Measurements from ENCODE around the gene FAM114A1. TPM values are rescaled to one million over a fixed set of nuclear protein-coding genes. Genes with fewer than 3 reads are reported as not detected.
"Not testable (repeated sequence)": the region's sequence is repeated elsewhere in the genome, so short reads cannot be mapped to it uniquely, and the experiment has no call there.

Gene FAM114A1
- total RNA-seq, 1 donor from 2014 or later = 25.3 TPM

DNA sequence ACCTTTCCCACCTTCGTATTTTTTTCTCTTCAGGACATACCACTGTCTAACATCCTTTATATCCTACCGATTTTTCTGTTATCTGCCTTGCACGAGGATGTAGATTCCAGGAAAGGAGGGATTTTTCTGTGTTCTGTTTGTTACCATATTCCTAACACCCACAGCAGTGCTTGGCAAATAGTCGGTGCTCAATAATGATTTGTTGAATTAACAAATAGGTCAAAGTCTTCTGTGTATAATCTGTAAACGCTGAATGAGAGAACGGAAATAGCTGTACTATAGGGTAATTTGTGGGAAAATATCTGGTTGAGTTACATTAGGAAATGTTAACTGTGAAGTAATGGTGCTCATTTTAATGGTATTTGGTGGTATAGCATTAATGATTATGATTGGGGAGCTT is 83.1 kb downstream of the FAM114A1 start:
- no peak for ATAC-seq
- intact Hi-C loops (cut with DNase I) = no loop called here
- no peak for DNase-seq (ENCODE audit: missing footprints)

DNA sequence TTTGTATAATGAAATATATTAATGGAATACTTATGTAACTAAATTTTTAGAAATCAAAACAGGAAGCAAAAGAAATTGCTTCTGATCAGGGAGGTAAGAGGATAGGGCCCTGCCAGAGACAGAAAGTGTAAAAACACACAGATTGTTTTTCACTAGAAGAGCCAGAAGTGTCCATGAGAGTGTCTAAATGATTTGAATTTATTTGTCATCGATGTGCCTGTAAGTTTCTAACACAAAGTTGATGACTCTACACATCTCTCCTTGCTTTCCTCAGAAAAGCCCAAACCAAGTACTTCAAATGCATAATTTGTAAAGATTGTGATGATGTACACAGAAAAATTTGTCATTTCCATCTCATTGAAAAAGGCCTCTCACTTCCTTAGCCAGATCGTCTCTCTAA is 84.0 kb downstream of the FAM114A1 start:
- intact Hi-C loops (cut with DNase I) = no loop called here
- ATAC-seq (no peak), DNase-seq (ENCODE audit: missing footprints) (no peak)

DNA sequence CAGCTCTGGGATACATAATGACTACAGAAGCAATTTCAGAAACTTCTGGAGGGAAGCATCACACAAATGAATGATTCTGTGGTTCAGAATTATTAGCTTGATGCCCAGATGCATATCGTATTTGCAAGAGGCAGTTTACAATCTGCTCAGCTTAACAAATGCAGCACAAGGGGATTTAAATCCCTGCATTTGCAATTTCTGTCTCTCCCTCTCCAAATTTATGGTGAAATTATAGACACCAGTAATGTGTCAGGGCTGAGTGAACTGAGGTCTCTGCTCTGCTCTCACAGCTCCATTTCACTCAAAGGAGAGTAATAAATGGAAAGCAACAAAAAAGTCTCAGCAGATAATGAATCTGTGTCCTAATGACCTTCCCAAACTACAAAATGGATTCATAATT is 84.4 kb downstream of the FAM114A1 start:
- DNase-seq (ENCODE audit: missing footprints) = no peak
- ATAC-seq = no peak
- intact Hi-C loops (cut with DNase I) = no loop called here

DNA sequence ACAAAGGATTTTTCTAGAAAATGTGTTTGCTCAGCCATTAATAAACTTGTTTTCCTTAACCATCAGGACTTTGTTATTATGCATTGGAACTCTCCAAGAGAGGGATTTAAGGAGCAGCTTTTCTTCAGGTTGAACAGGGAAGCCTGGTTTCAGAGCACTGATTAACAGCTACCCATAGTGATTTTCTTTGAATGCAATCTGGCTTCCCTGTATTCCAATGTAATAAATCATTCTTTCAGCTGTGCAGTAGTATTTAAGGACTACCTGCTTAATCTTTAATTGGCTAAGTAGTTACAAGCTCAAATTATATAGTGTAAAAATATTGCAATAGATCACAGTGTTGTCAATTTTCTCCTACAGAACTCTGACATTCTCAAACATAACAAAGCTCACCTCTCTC is 87.1 kb downstream of the FAM114A1 start:
- ATAC-seq (no peak), DNase-seq (ENCODE audit: missing footprints) (no peak)
- intact Hi-C loops (cut with DNase I) = no loop called here

DNA sequence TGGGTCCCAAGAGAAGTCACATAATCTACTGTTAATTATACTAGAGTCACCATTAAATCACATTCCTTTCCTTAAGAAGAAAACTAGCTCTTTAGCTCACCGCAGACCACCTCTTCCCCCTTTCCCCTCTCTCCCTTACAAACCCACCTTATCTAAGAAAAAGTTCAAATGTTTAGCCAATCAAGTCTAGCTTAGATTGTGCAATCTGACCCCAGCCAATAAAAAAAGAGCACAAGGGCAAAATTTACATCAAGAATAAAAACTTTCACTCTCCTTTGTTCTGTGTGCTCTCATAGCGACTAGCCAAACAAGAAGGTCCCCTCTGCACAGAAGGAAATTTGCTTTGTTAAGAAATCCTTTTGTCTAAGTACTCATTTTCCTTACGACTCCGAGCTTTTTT is 88.4 kb downstream of the FAM114A1 start:
- DNase-seq (ENCODE audit: missing footprints) = no peak
- ATAC-seq = no peak
- intact Hi-C loops (cut with DNase I) = no loop called here

DNA sequence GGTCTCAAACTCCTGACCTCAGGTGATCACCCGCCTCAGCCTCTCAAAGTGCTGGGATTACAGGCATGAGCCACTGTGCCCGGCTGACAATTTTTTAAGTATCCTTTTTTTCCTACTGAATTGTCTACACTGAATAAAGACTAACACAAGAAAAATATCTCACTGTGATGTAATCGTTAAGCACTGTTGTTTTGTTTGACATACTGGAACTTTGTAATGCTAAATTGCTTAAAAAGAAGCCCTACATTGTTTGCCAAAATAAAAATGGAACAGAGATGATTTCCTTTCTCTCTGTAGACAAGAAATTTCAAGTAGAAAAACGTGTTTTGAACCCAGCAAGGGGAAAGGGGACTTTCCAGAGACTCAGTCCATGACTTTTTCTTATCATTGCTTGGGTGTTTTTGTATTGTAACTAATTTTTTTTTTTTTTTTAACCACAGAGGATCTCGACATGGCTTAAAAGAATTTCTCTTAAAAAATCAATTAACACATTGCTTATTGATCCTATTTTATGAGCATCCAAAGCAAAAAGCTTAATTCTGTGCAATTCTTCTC is 89.7 kb downstream of the FAM114A1 start:
- peak; percentile 13 for ATAC-seq
- intact Hi-C loops (cut with DNase I) = no loop called here
- no peak for DNase-seq (ENCODE audit: missing footprints)

DNA sequence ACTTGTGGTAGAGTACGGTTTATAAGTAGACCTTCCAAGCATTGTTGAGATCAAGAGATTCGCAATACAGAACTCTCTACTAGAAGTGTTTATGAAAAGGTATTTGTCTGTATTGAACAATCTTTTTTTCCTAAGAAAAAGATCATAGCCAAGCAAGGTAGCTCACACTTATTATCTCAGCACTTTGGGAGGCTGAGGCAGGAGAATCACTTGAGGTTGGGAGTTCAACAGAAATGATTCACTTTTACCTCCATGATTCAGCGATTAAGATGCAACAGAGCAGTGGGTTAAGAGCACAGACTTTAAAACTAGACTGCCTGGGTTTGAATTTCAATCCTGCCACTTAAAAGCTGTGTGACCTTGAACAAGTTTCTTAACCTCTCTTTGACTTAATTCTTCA is 90.3 kb downstream of the FAM114A1 start:
- no peak for ATAC-seq
- no peak for DNase-seq (ENCODE audit: missing footprints)
- intact Hi-C loops (cut with DNase I) = no loop called here

DNA sequence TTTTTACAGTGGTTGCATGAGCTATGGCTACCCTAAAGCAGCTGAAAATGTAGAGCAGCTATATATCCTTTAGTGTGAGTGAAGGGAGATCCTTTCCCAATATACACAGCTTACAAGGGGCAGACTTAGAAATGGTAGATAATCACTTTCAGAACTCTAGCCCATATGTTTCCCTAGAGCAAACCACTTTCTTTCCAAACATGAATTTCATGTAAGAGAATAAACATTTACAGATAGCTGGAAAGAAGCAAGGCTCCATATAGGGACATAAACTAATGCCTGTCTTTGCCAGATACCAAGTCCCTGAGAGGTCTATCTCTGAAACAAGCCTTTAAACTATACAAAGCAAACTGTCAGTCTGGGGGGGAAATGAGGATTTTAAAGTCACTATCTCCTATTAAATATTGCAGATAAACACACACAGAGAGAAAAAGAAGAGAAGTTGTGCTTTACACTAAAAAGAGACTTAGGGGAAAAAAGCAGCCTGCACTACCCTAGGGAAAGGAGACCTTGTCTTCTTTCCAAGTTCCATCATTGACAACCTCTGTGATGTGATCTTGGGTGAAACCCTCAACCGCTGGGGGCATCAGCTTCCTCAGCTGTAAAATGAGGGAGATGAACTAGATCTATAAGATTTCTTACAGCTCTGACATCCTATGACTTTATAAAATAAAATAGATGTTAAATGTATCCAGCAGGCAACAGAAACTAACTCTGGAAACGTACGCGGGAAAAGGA is 91.0 kb downstream of the FAM114A1 start:
- no peak for ATAC-seq
- DNase-seq (ENCODE audit: missing footprints) = no peak

DNA sequence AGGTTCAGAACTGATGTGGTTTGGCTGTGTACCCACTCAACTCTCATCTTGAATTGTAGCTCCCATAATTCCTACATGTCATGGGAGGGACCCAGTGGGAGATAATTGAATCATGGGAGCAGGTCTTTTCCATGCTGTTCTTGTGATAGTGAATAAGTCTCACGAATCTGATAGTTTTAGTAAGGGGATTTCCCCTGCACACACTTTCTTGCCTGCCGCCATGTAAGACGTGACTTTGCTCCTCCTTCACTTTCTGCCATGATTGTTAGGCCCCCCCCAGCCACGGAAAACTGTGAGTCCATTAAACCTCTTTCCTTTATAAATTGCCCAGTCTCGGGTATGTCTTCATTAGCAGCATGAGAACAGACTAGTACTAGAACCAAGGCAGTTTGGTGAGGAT is 91.6 kb downstream of the FAM114A1 start:
- ATAC-seq; intact Hi-C loops (cut with DNase I); DNase-seq (ENCODE audit: missing footprints): not testable (repeated sequence)

More for the DNA sequence above, 91.0 kb downstream of the FAM114A1 start:
- intact Hi-C loops (cut with DNase I) = no loop called here

DNA sequence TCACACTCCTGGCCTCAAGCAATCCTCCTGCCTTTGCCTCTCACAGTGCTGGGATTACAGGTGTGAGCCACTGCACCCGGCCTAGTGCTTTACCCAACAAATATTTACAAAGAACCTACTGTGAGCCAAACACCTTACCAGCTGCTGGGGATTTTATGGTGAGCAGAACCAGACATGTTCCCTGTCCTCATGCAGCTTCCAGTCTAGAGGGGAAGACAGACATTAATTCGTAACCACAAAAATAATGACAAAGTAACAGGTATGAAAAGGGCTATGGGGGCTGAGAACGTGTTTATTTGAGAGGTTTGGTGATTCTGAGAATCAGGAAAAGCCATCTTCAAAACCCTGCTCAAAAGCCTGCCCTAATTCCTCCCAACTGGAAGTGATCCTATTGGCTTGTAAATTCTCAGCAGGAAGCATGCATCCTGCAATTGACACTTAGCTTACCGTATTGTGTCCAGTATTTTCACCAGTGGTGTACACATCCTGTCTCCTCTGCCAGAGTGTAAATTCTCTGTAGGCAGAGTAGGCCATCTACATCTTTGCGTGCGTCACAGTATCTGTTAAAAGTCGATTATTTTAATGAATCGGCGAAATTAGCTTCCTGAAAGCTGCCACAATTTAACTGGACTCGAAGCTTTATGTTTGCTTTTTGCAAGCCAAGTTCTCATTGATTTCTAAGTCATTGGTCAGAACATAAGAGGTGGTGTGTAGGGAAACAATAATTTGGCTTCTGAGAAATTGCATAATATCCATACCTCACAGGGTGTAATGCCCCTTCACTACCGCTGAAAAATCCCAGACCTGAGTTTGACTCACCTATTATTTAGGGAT is 97.6 kb downstream of the FAM114A1 start:
- DNase-seq (ENCODE audit: missing footprints) (no peak), ATAC-seq (no peak)
- intact Hi-C loops (cut with DNase I) = no loop called here

DNA sequence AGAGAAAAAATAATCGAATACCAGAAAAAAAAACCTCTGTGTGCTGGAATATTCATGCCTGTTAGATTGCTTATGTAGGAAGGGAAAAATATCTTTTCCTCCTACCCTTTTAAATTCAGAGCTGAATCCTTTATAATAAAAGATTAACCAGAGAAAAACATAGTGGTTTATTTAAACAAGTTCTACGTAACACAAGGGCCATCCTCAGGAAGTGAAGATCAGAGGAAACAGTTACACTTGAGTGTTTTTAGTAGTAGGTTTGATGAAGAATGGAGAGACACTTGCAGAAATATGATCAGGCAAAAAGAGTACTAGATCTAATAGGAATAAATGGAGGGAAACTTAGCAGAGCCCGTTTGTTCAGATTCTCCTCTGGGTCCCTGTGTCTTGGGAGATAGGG is 98.3 kb downstream of the FAM114A1 start:
- DNase-seq (ENCODE audit: missing footprints) (no peak), ATAC-seq (no peak)
- intact Hi-C loops (cut with DNase I) = no loop called here

DNA sequence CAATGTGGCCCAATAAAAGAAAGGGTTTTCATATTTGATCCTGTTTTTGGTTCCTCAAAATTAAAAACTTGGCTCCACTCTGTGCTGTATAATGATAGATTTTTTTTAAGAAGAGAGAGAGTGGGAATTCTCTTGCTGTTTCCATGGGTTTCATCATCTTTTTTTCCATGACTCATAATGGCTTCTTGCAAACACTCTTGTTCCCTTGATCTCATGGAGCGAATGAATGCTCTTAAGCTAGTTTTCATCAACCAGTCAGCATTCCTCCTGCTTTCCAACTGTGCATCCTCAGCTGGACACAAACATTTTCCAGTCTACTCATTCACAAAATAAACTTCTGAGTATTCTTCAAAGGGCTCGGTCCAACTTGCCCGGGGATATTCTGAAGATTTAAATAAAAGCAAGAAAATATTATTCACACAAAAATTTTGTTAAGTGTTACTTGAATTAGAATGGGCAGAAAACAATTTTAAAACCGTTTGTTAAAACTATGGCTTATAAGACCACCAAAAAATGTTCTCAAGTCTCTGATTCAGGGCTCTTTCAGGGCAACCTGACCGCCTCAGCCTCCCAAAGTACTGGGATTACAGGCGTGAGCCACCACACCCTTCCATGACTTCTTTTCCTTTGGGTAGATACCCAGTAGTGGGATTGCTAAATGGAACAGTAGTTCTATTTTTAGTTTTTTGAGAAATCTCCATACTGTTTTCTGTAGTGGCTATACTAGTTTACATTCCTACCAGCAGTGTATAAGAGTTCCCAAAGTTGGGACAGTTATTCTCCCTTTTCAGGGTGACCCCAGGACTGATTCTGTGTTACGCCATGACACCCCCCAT is 99.9 kb downstream of the FAM114A1 start:
- intact Hi-C loops (cut with DNase I) = no loop called here
- ATAC-seq (peak; percentile 75), DNase-seq (ENCODE audit: missing footprints) (no peak)

DNA sequence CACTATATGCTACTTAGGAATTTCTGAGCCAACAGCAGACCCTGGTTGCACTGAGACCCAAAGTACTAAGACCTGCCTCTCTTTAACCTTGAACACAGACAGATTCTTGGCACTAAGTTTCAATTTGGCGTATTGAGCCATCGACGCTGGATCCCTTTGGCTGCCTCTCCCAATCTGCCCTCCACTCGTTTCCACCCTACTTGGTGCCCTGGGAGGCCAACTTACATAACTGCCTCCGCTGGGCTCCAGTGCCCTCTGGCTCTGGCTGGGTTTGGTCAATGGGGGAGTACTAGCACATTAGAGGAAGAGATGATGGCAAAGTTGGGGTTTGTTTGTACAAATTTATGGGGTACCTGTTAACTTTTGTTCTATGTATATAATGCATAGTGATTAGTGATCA is 101.1 kb downstream of the FAM114A1 start:
- ATAC-seq (no peak), DNase-seq (ENCODE audit: missing footprints) (no peak)
- intact Hi-C loops (cut with DNase I) = no loop called here

DNA sequence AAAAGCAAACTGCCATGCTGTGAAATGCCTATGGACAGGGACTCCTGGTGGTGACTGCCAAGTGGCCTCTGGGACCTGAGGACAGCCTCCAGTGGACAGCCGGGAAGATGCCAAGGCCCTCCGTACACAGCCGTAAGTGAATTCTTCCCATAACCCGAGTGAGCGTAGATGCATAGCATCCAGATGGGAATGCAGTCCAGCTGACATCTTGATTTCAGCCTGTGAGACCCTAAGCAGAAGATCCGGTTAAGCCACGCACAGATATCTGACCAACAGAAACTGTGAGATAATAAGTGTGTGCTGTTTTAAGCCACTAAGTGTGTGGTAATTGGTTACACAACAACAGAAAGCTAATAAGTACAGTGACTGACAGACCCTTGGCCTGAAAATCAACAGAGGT is 108.7 kb downstream of the FAM114A1 start:
- ATAC-seq (no peak), DNase-seq (ENCODE audit: missing footprints) (no peak)
- intact Hi-C loops (cut with DNase I) = no loop called here

DNA sequence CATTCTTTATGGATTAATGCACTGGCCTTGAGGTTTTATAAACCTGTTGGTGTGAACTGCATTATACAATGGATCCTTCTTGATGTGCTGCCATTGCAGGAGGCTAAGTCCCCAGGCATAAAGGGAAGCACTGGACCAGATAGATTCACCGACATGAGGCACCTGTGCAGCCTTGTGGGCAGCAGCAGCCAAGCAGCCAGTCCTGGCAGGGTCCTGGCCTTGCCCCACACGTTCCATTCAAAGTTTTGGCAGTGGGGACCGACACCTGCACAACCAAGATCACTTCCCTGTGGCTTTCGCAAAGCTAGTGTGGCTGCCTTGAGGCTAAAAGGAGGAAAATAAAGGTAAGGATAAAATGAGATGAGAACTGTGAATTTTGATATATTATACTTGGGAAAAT is 111.5 kb downstream of the FAM114A1 start:
- ATAC-seq = no peak
- no peak for DNase-seq (ENCODE audit: missing footprints)
- intact Hi-C loops (cut with DNase I) = no loop called here

DNA sequence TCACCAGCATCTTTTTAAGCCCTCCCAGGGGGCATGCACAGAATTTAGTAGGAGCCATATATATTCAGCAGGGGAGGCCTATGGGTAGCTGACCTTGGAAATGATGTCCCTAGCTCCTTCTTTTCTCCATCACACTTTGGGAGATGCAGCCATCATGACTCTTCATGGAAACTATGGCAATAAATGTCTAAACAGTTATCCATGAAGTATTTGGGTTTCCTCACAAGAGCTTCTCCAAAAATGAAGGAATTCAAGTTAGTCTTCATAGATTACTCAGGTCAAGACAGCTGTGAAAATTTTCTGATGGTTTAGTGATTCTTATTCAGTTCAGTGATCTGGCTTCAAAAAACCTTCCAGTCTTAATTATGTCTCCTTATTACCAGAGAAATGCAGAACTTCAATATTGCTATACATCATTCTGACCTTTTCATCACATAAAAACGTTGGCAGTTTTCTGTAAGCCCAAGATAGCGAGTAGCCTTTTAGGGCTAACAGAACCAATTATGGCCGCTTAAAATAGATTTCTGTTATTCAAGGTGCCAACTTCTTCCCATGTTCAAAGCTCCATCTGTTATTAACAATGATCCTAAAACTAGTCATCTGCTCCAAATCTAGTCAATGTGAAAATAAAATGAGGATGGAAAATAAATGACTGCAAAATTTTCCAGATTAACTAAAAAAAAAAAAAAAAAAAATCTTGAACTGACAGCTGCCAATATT is 112.1 kb downstream of the FAM114A1 start:
- no peak for ATAC-seq
- intact Hi-C loops (cut with DNase I) = no loop called here
- no peak for DNase-seq (ENCODE audit: missing footprints)

DNA sequence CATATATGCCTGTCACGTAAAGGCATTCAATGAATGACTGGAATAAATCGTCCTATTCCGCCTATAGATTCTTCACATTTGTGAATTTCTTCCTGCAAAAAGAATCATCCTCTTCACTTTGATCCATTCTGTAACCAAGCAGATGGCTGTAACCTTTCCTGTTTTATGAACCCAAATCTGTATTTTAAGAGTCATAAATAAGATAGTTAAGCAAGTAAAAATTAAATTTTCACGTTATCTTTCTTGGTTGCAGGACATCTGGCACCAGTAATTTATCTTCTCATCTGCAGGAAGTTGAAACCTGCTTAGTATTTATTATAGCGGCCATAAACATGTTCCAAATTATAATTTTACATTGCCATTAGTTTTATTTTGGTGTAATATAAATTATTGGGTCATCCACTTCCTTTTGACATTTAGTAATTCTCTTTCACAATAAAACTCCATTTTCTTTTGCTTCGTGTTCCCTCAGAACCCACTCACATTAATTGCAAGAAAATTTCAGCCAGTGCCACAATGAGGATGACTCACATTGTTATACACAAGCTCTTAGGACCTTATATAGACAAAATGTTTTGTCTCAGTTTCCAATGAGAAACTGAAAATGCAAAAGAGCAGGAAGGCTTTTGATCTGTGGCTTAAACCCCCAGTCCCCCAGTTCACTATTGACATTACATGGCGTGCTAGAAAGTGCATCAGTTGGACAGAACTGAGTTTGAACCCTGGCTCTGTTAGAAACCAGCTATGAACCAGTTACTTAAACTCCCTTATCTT is 113.5 kb downstream of the FAM114A1 start:
- ATAC-seq (no peak), DNase-seq (ENCODE audit: missing footprints) (no peak)
- intact Hi-C loops (cut with DNase I) = no loop called here
